ENCODE results near the gene POMT1. TPM values are rescaled to one million over a fixed set of nuclear protein-coding genes. Genes with fewer than 3 reads are reported as not detected.
"Not testable (repeated sequence)": the region's sequence is repeated elsewhere in the genome, so short reads cannot be mapped to it uniquely, and the experiment has no call there.

POMT1 gene
- total RNA-seq, 1 donor from 2014 or later: 61.0 TPM

DNA sequence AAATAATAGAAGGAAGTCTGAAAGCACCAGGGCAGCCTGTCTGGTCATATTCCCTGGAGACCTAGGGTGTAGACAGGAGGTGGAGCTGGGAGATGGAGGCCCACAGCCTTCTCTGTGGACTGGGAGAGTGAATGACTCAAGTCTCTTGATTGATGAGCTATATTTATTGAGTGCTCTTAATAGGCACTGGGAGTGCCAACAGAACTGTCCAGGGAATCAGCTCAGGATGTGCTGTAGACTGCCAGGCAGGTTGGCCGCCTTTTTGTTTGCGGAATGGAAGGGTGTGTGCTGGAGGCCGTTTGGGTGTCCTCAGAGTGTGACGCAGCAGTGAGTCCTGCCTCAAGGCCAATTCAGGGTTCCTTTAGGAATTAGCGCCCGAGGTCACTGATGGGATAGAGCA is 33.4 kb upstream of the POMT1 start:
- Mint-ChIP-seq H3K27ac (peak overlapping the region; percentile 84), H3K9me3 (ENCODE audit: low read depth) (no peaks in the 10 kb centered on the region), H3K36me3 (ENCODE audit: insufficient read depth) (peaks cover 47% of the 10 kb centered on the region)

DNA sequence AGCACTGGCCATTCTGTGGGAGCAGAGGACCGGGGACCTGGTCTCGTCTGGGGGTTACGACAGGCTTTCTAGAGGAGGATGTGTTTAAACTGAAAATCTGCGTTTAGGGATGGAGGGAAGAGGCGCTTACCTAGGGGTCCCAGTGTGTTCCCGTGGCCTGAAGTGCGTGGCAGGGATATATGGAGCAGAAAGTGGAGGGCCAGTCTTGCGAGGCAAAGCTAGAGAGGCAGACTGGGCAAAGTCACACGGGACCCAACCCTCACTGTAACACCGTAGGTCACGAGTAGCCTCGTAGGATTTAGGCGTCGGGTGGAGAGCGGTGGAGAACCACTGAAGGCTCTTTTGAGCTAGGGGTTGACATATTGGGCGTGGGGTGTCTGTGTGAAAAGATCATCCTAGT is 32.8 kb upstream of the POMT1 start:
- Mint-ChIP-seq H3K36me3 (ENCODE audit: insufficient read depth) (peaks cover 50% of the 10 kb centered on the region), H3K9me3 (ENCODE audit: low read depth) (no peaks in the 10 kb centered on the region), H3K4me3 (ENCODE audit: low read depth) (no peak overlapping the region), H3K27ac (peak overlapping the region; percentile 84), H3K27me3 (no peaks in the 10 kb centered on the region), H3K4me1 (ENCODE audit: low read depth) (peaks cover 11% of the 10 kb centered on the region)
- no peak for DNase-seq (ENCODE audit: low spot score, unreplicated experiment)
- TF ChIP-seq, protein P1, sequence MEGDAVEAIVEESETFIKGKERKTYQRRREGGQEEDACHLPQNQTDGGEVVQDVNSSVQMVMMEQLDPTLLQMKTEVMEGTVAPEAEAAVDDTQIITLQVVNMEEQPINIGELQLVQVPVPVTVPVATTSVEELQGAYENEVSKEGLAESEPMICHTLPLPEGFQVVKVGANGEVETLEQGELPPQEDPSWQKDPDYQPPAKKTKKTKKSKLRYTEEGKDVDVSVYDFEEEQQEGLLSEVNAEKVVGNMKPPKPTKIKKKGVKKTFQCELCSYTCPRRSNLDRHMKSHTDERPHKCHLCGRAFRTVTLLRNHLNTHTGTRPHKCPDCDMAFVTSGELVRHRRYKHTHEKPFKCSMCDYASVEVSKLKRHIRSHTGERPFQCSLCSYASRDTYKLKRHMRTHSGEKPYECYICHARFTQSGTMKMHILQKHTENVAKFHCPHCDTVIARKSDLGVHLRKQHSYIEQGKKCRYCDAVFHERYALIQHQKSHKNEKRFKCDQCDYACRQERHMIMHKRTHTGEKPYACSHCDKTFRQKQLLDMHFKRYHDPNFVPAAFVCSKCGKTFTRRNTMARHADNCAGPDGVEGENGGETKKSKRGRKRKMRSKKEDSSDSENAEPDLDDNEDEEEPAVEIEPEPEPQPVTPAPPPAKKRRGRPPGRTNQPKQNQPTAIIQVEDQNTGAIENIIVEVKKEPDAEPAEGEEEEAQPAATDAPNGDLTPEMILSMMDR (IDR thresholded peaks at IDR 0.05; ENCODE audit: unreplicated experiment): no peak

More for the DNA sequence above, 33.4 kb upstream of the POMT1 start:
- TF ChIP-seq, protein P1 (IDR thresholded peaks at IDR 0.05; ENCODE audit: unreplicated experiment): no peak
- Mint-ChIP-seq H3K4me3 (ENCODE audit: low read depth) (no peak overlapping the region), H3K4me1 (ENCODE audit: low read depth) (peaks cover 11% of the 10 kb centered on the region), H3K27me3 (no peaks in the 10 kb centered on the region)
- DNase-seq (ENCODE audit: low spot score, unreplicated experiment): no peak

DNA sequence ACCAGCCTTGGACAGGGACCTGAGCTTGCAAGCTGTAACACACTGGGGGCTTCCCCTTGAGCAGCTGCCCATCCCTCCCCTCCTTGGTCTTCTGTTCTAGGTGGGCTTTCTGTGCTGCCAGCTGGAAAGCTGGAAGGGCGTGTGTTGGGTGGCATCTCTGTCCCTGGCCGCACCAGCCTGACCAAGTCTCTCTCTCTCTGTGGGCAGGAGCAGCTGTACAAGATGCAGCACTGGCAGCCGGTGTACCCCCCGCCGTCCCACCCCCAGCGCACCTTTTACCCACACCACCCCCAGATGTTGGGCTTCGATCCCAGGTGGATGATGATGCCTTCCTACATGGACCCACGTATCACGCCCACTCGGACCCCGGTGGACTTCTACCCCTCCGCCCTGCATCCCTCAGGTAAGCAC is 32.1 kb upstream of the POMT1 start:
- Mint-ChIP-seq H3K4me3 (ENCODE audit: low read depth) (no peak overlapping the region), H3K27me3 (no peaks in the 10 kb centered on the region), H3K9me3 (ENCODE audit: low read depth) (no peaks in the 10 kb centered on the region), H3K4me1 (ENCODE audit: low read depth) (peaks cover 11% of the 10 kb centered on the region), H3K27ac (no peak overlapping the region), H3K36me3 (ENCODE audit: insufficient read depth) (peaks cover 48% of the 10 kb centered on the region)
- TF ChIP-seq, protein P1 (IDR thresholded peaks at IDR 0.05; ENCODE audit: unreplicated experiment): no peak
- DNase-seq (ENCODE audit: low spot score, unreplicated experiment): no peak

DNA sequence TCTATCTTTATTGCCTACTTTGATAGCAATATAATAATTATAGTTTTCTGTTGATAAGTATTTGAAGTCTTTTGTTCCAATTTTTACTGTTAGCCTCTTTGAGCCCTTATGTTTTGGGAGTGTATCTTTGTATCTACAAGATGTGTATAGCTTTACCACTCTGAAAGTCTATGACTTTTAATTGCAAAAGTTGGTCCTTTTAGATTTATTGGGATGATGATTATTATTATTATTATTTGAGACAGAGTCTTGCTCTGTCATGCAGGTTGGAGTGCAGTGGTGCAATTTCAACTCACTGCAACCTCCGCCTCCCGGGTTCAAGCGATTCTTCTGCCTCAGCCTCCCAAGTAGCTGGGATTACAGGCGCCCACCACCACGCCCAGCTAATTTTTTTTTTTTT is 30.6 kb upstream of the POMT1 start:
- DNase-seq (ENCODE audit: low spot score, unreplicated experiment); H3K4me3 Mint-ChIP-seq (ENCODE audit: low read depth); H3K9me3 Mint-ChIP-seq (ENCODE audit: low read depth); H3K27ac Mint-ChIP-seq; H3K27me3 Mint-ChIP-seq: not testable (repeated sequence)
- peaks cover 45% of the 10 kb centered on the region for H3K36me3 Mint-ChIP-seq (ENCODE audit: insufficient read depth)
- H3K4me1 Mint-ChIP-seq (ENCODE audit: low read depth): peaks cover 11% of the 10 kb centered on the region

DNA sequence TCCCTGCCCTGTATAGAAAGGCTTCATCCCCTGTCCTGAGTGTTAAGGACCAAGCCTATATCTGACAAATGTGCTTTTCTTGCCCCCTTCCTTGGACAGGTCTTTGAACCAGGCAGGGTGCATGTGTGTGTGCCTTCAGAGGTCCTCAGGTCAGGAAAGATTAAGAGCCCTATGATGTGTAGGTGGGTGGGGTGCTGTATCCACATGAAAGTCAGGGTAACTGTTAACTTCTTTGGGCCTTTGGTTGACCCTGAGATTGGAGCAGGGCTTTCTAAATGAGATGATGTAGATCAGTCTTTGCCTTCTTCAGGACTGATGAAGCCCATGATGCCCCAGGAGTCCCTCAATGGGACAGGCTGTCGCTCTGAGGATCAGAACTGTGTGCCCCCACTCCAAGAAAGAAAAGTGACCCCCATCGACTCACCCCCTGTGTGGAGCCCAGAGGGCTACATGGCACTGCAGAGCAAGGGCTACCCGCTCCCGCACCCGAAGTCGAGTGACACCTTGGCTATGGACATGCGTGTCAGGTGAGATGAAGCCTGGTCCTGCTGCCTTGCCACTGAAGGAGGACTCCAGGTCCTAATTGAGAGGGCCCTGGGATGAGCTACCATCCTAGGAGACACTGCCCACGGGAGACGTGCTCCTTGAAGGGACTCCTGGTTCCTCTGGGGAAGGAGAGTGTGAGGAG is 29.4 kb upstream of the POMT1 start:
- no peak for DNase-seq (ENCODE audit: low spot score, unreplicated experiment)
- Mint-ChIP-seq H3K27me3 (no peaks in the 10 kb centered on the region), H3K36me3 (ENCODE audit: insufficient read depth) (peaks cover 40% of the 10 kb centered on the region), H3K4me1 (ENCODE audit: low read depth) (peaks cover 11% of the 10 kb centered on the region), H3K4me3 (ENCODE audit: low read depth) (no peak overlapping the region), H3K9me3 (ENCODE audit: low read depth) (no peaks in the 10 kb centered on the region), H3K27ac (peak overlapping the region; percentile 92)
- TF ChIP-seq, protein P1 (IDR thresholded peaks at IDR 0.05; ENCODE audit: unreplicated experiment): no peak

DNA sequence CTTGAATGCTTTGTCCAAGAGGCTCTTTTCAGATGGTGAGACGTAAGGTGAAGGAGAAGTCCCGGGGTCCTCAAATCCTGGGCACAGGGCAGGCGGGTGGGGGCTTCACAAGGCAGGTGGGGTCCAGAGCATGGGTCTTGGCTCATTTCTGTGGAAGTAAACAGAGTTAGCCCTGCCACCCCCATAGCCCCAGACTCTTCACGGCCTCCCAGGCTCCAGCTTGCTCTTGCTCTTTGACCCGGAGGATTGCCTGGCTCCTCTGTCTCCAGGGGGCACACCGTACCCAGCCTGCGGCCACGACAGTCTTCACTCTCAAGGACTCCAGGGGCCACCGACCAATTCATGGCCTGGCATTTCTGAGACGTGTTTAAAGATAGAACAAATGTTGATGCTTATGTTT is 28.8 kb upstream of the POMT1 start:
- TF ChIP-seq, protein P1 (IDR thresholded peaks at IDR 0.05; ENCODE audit: unreplicated experiment): no peak
- H3K4me1 Mint-ChIP-seq (ENCODE audit: low read depth): peaks cover 11% of the 10 kb centered on the region
- peak overlapping the region; percentile 92 for H3K27ac Mint-ChIP-seq
- H3K27me3 Mint-ChIP-seq: no peaks in the 10 kb centered on the region
- H3K9me3 Mint-ChIP-seq (ENCODE audit: low read depth): no peaks in the 10 kb centered on the region
- DNase-seq (ENCODE audit: low spot score, unreplicated experiment): no peak
- H3K4me3 Mint-ChIP-seq (ENCODE audit: low read depth): no peak overlapping the region
- H3K36me3 Mint-ChIP-seq (ENCODE audit: insufficient read depth): peaks cover 39% of the 10 kb centered on the region
